Measurements from ENCODE around the gene TSPAN3.

- TF ChIP-seq EGR1 (IDR thresholded peaks at IDR 0.05), result no peak
- TF ChIP-seq EP300 (IDR thresholded peaks at IDR 0.05; ENCODE audit: borderline replicate concordance), result no peak
- TF ChIP-seq ZBTB7A (IDR thresholded peaks at IDR 0.05; ENCODE audit: low read depth), result no peak
- TF ChIP-seq FOXM1 (IDR thresholded peaks at IDR 0.05; ENCODE audit: borderline replicate concordance, low read depth), result no peak
- no peak for TF ChIP-seq RAD21 (IDR thresholded peaks at IDR 0.05; ENCODE audit: low read depth)
- TF ChIP-seq REST (IDR thresholded peaks at IDR 0.05; ENCODE audit: low read depth), result no peak
- no peak for TF ChIP-seq CEBPB (IDR thresholded peaks at IDR 0.05)
- no peak for TF ChIP-seq USF1 (IDR thresholded peaks at IDR 0.05)
- TF ChIP-seq TAF1 (IDR thresholded peaks at IDR 0.05; ENCODE audit: low read depth), result no peak
These were observed 6.8 kb downstream of the TSPAN3 start for GRCh38 chr15:77064063-77064462.
